Endothelial cell of umbilical vein (primary cell): ENCODE results near the gene FMNL2. TPM values are rescaled to one million over a fixed set of nuclear protein-coding genes. Genes with fewer than 3 reads are reported as not detected.

Experiments used
- BruUV-seq: library from RNA; stranded (reverse); fragments of 400-500 nt; replicated peaks from 2 replicates; lab custom pipeline; 2021; lab: Mats Ljungman, UMichigan
- CTCF ChIA-PET: fragments of 300-600, 350-600 bp; sonication (Branson Sonifier 250); formaldehyde crosslinking; loops from one replicate; lab custom pipeline; 2021; ENCODE audit warnings: antibody characterized with exemption, inconsistent platforms; lab: Charles Lee
- POLR2A ChIA-PET: fragments of 300-600, 350-600 bp; sonication (Branson Sonifier 250); formaldehyde crosslinking; loops from one replicate; lab custom pipeline; 2021; ENCODE audit warnings: antibody characterized with exemption, inconsistent platforms; lab: Charles Lee
- DNase-seq: peaks from one replicate; pipeline ENCODE4 v3.0.0-alpha.2; 2011; ENCODE audit warnings: low read depth, low spot score
- FAIRE-seq: peaks from 2 replicates; lab custom pipeline; 2011; peaks lifted over from hg19 to GRCh38; lab: Jason Lieb, UNC
- H2AFZ ChIP-seq: 2 replicates; pipeline ENCODE4 v1.6.0; 2012; ENCODE audit warnings: low read depth, low read length, control low read depth, inconsistent platforms
- H3K27ac ChIP-seq: 2 replicates; pipeline ENCODE4 v1.5.1; 2011; ENCODE audit warnings: low read depth, mild to moderate bottlenecking, control low read depth, low read length, moderate library complexity; ENCODE audit not compliant: insufficient read depth
- H3K27me3 ChIP-seq, 2 experiments: 2 replicates each; pipeline versions ENCODE4 v1.6.0 to v1.6.1; 2011; ENCODE audit warnings: low read length in 2 of 2, mixed read lengths in 1 of 2; ENCODE audit not compliant: control insufficient read depth in 2 of 2, insufficient read depth in 2 of 2
- H3K36me3 ChIP-seq, 2 experiments: 2 replicates in 1 of 2; 3 replicates in 1 of 2; pipeline ENCODE4 v1.5.1; 2011; ENCODE audit warnings: low read length in 2 of 2, mild to moderate bottlenecking in 1 of 2, moderate library complexity in 1 of 2; ENCODE audit not compliant: control insufficient read depth in 2 of 2, insufficient read depth in 2 of 2; ENCODE audit errors: extremely low read depth in 1 of 2
- H3K4me1 ChIP-seq: 3 replicates; pipeline ENCODE4 v1.5.1; 2011; ENCODE audit warnings: mild to moderate bottlenecking, low read length; ENCODE audit not compliant: control insufficient read depth, insufficient read depth; ENCODE audit errors: extremely low read depth
- H3K4me2 ChIP-seq: 2 replicates; pipeline ENCODE4 v1.6.1; 2011; ENCODE audit warnings: low read length, control low read depth, mixed read lengths; ENCODE audit not compliant: insufficient read depth
- H3K4me3 ChIP-seq, 3 experiments: fragments of 200-600 bp in 1 of 3; sonication (generic), shearing (Covaris generic) in 1 of 3; replicated peaks in 1 of 3; 2 replicates each; pipeline ENCODE4 v1.5.1; 2011 to 2016; ENCODE audit warnings: control low read depth in 3 of 3, low read length in 3 of 3, mild to moderate bottlenecking in 2 of 3, inconsistent platforms in 1 of 3, low read depth in 1 of 3, moderate library complexity in 1 of 3; ENCODE audit not compliant: insufficient read depth in 1 of 3
- H3K79me2 ChIP-seq: 2 replicates; pipeline ENCODE4 v1.6.0; 2012; ENCODE audit warnings: low read length, inconsistent platforms; ENCODE audit not compliant: control insufficient read depth, insufficient read depth
- H3K9ac ChIP-seq: replicated peaks from 2 replicates; pipeline ENCODE3; 2011; ENCODE audit warnings: low read length, control low read depth; ENCODE audit not compliant: insufficient read depth; ENCODE audit errors: extremely low read depth
- H3K9me1 ChIP-seq: replicated peaks from 3 replicates; pipeline ENCODE4 v1.6.0; 2011; ENCODE audit warnings: mild to moderate bottlenecking, low read length; ENCODE audit not compliant: control insufficient read depth, insufficient read depth; ENCODE audit errors: extremely low read depth
- H3K9me3 ChIP-seq: replicated peaks from 2 replicates; pipeline ENCODE4 v1.5.1; 2012; ENCODE audit warnings: low read length, inconsistent platforms; ENCODE audit not compliant: control insufficient read depth, insufficient read depth
- H4K20me1 ChIP-seq: replicated peaks from 2 replicates; pipeline ENCODE3; 2011; ENCODE audit warnings: mild to moderate bottlenecking, low read length; ENCODE audit not compliant: control insufficient read depth, insufficient read depth; ENCODE audit errors: extremely low read depth
- EZH2 ChIP-seq: IDR thresholded peaks from 2 replicates; pipeline ENCODE4 v1.6.1; 2012; ENCODE audit warnings: borderline replicate concordance, low read depth, mild to moderate bottlenecking, moderate library complexity, low read length, inconsistent platforms; ENCODE audit not compliant: severe bottlenecking
- FOS ChIP-seq: IDR thresholded peaks from 2 replicates; pipeline ENCODE4 v1.6.1; 2011; ENCODE audit warnings: mild to moderate bottlenecking, low read length, moderate library complexity, borderline replicate concordance; ENCODE audit not compliant: insufficient read depth
- GATA2 ChIP-seq: IDR thresholded peaks from 2 replicates; pipeline ENCODE4 v1.7.0; 2011; ENCODE audit warnings: low read depth, mild to moderate bottlenecking, moderate library complexity, mixed read lengths, low read length; ENCODE audit not compliant: insufficient read length, insufficient read depth
- JUN ChIP-seq: IDR thresholded peaks from 2 replicates; pipeline ENCODE4 v1.6.1; 2011; ENCODE audit warnings: borderline replicate concordance, low read depth; ENCODE audit not compliant: insufficient read length, insufficient read depth
- MYC ChIP-seq: IDR thresholded peaks from one replicate; pipeline ENCODE4 v1.6.1; 2011; ENCODE audit warnings: mild to moderate bottlenecking, low read depth, low read length
- POLR2A ChIP-seq: IDR thresholded peaks from 2 replicates; pipeline ENCODE4 v1.6.1; 2012; ENCODE audit warnings: low read depth, mild to moderate bottlenecking, control low read depth, low read length
- POLR2AphosphoS5 ChIP-seq: IDR thresholded peaks from 2 replicates; pipeline ENCODE4 v1.6.1; 2012; ENCODE audit warnings: low read depth, mild to moderate bottlenecking, control low read depth, low read length, moderate library complexity; ENCODE audit not compliant: insufficient read depth
- dilution Hi-C: fragments of 300-500 bp; cut with MboI; formaldehyde crosslinking; loops from one replicate; pipeline ENCODE4 v1.15.0; 2019; ENCODE audit warnings: low sequenced_read_pairs; ENCODE audit not compliant: extremely low pct_ligation_motif_present
- intact Hi-C: fragments of 100-400 bp; cut with micrococcal nuclease; formaldehyde crosslinking; loops from one replicate; pipeline ENCODE4 v1.10.0; 2022
- polyA plus RNA-seq, 4 experiments: library from polyadenylated mRNA; depleted of rRNA in 3 of 4; stranded (reverse) in 3 of 4; unstranded in 1 of 4; fragments of >200 nt; gene quantifications; 2 replicates each; pipeline versions ENCODE4 v1.2.1 to v1.2.3, GENCODE V29; 2011 to 2012; ENCODE audit warnings: missing spikeins in 1 of 4
- total RNA-seq: library from RNA; stranded (reverse); gene quantifications from 2 replicates; pipeline ENCODE4 v1.2.3, GENCODE V29; 2021
- TF ChIP-seq, protein P1 (sequence below), 2 donors: IDR thresholded peaks; 1 replicate in 1 of 2; 2 replicates in 1 of 2; pipeline ENCODE4 v1.5.1; 2011; ENCODE audit warnings: low read length in 2 of 2, mild to moderate bottlenecking in 2 of 2, moderate library complexity in 2 of 2, control low read depth in 1 of 2, inconsistent platforms in 1 of 2, low read depth in 1 of 2; ENCODE audit not compliant: insufficient read depth in 1 of 2; ENCODE audit errors: extremely low read depth in 1 of 2
- TF ChIP-seq, protein P2 (sequence below): IDR thresholded peaks from 2 replicates; pipeline ENCODE4 v1.6.1; 2011; ENCODE audit not compliant: insufficient read depth, insufficient read length

The FMNL2 gene
- total and polyA plus RNA-seq, 2 donors (not counting 3 experiments of a cell fraction or from before 2014, with no cell fraction given) = 8.3 to 28.0 TPM

DNA sequence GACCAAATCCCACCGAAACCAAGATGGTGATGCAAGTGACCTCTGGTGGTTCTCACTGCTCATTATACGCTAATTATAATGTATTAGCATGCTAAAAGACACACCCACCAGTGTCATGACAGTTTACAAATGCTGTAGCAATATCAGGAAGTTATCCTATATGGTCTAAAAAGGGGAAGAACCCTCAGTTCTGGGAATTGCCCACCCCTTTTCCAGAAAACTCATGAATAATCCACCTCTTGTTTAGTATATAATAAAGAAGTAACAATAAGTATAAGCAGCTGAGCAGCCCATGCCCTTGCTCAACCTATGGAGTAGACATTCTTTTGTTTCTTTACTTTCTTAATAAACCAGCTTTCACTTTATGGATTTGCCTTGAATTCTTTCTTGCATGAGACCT, 31.0 kb upstream of the FMNL2 start:
- Histone ChIP-seq H3K27ac (no peak overlapping the region), H2AFZ (no peak overlapping the region), H3K9me1 (no peaks in the 10 kb centered on the region), H3K79me2 (no peaks in the 10 kb centered on the region), H3K4me3 (no peak overlapping the region), H4K20me1 (no peaks in the 10 kb centered on the region), H3K9ac (no peak overlapping the region), H3K9me3 (no peaks in the 10 kb centered on the region), H3K4me2 (no peak overlapping the region), H3K4me1 (peaks cover 8% of the 10 kb centered on the region), H3K27me3 (peaks cover 3 to 5% of the 10 kb centered on the region in 2 experiments), H3K36me3 (no peaks in the 10 kb centered on the region)
- dilution Hi-C loops = no loop called here
- no peak for DNase-seq
- TF ChIP-seq GATA2 (no peak), JUN (no peak), EZH2 (no peak)
- CTCF ChIA-PET = no interaction called here
- intact Hi-C loops = loop anchor here (2.0 kb wide), 1 partner anchor 103 kb away; no protein-coding TSS in a partner anchor
- FAIRE-seq = no peak
- no TSS peak for BruUV-seq
- POLR2A ChIA-PET = no interaction called here

DNA sequence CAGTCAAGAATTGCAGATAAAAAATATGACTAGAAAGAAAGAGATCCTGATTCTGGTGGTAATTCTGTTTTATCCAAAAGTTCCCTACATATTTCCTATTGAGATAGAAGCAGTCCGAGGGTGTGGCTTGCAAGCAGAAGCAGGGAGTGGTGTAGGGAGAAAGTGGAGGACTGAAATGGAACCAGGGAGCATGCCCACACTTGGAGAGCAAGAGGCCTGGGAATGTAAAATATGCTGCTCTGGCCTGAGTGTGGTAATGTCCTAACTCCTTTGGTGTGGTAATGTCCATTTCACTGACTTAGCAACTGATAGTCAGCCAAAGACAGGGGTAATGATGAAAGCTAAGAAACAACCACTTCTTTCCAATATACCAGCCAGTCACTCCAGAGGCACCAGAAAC, 30.1 kb upstream of the FMNL2 start:
- Histone ChIP-seq H3K27ac (no peak overlapping the region), H3K9me3 (no peaks in the 10 kb centered on the region), H3K4me2 (no peak overlapping the region), H2AFZ (no peak overlapping the region), H3K4me3 (no peak overlapping the region), H3K36me3 (no peaks in the 10 kb centered on the region), H4K20me1 (no peaks in the 10 kb centered on the region), H3K4me1 (peaks cover 8% of the 10 kb centered on the region), H3K27me3 (peaks cover 3 to 5% of the 10 kb centered on the region in 2 experiments), H3K9me1 (no peaks in the 10 kb centered on the region), H3K9ac (no peak overlapping the region), H3K79me2 (no peaks in the 10 kb centered on the region)
- intact Hi-C loops = loop anchor here (2.0 kb wide), 1 partner anchor 104 kb away; no protein-coding TSS in a partner anchor
- POLR2A ChIA-PET = no interaction called here
- dilution Hi-C loops = no loop called here
- TF ChIP-seq POLR2AphosphoS5 = no peak
- no peak for TF ChIP-seq FOS
- no peak for TF ChIP-seq MYC
- TF ChIP-seq, protein P1, sequence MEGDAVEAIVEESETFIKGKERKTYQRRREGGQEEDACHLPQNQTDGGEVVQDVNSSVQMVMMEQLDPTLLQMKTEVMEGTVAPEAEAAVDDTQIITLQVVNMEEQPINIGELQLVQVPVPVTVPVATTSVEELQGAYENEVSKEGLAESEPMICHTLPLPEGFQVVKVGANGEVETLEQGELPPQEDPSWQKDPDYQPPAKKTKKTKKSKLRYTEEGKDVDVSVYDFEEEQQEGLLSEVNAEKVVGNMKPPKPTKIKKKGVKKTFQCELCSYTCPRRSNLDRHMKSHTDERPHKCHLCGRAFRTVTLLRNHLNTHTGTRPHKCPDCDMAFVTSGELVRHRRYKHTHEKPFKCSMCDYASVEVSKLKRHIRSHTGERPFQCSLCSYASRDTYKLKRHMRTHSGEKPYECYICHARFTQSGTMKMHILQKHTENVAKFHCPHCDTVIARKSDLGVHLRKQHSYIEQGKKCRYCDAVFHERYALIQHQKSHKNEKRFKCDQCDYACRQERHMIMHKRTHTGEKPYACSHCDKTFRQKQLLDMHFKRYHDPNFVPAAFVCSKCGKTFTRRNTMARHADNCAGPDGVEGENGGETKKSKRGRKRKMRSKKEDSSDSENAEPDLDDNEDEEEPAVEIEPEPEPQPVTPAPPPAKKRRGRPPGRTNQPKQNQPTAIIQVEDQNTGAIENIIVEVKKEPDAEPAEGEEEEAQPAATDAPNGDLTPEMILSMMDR (IDR thresholded peaks at IDR 0.05; ENCODE audit: extremely low read depth in 1 of 2, insufficient read depth in 1 of 2, low read depth in 1 of 2, low read length in 2 of 2) = no peak
- no peak for TF ChIP-seq JUN
- TF ChIP-seq, protein P2, sequence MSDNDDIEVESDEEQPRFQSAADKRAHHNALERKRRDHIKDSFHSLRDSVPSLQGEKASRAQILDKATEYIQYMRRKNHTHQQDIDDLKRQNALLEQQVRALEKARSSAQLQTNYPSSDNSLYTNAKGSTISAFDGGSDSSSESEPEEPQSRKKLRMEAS = no peak
- TF ChIP-seq EZH2 = no peak
- TF ChIP-seq GATA2 = no peak
- no peak for TF ChIP-seq POLR2A
- FAIRE-seq = no peak
- CTCF ChIA-PET = no interaction called here
- no TSS peak for BruUV-seq
- no peak for DNase-seq
